ENCODE measurements around the gene PLPPR4. TPM values are rescaled to one million over a fixed set of nuclear protein-coding genes. Genes with fewer than 3 reads are reported as not detected.

PLPPR4 gene
- total RNA-seq, 1 experiment from 2014 or later, result 0.42 TPM

GRCh38 chr1:99232172-99232571, 32.1 kb upstream of the PLPPR4 start (continued):
- TF ChIP-seq ATF3 (IDR thresholded peaks at IDR 0.05), result no peak
- no peak for TF ChIP-seq CEBPB (IDR thresholded peaks at IDR 0.05; ENCODE audit: low read depth)

GRCh38 chr1:99233446-99233845, 30.8 kb upstream of the PLPPR4 start:
- no peak overlapping the region for H3K4me2 ChIP-seq (ENCODE audit: low read length)
- DNase-seq (ENCODE audit: low read depth, low spot score) (no peak), ATAC-seq (no peak)
- no peak overlapping the region for H2AFZ ChIP-seq (ENCODE audit: low read depth, low read length, poor library complexity, severe bottlenecking)
- no peaks in the 10 kb centered on the region for H3K27me3 ChIP-seq (ENCODE audit: insufficient read depth, low read length)
- H3K4me1 ChIP-seq (ENCODE audit: control insufficient read depth in 1 of 2, insufficient read depth in 2 of 2, low read length in 2 of 2), result no peaks in the 10 kb centered on the region
- H3K27ac ChIP-seq (ENCODE audit: low read depth, low read length), result no peak overlapping the region
- TF ChIP-seq FOSL1 (IDR thresholded peaks at IDR 0.05; ENCODE audit: low read depth), result no peak
- TF ChIP-seq CTCF (IDR thresholded peaks at IDR 0.05 in 2 of 3, conservative IDR thresholded peaks at IDR 0.05 in 1 of 3; ENCODE audit: borderline replicate concordance in 1 of 3, insufficient read depth in 1 of 3, low read depth in 2 of 3, low read length in 2 of 3), result no peak
- TF ChIP-seq MAX (IDR thresholded peaks at IDR 0.05), result no peak
- TF ChIP-seq EZH2 (IDR thresholded peaks at IDR 0.05), result no peak
- TF ChIP-seq SRF (IDR thresholded peaks at IDR 0.05; ENCODE audit: low read depth), result no peak
- TF ChIP-seq YY1 (IDR thresholded peaks at IDR 0.05; ENCODE audit: extremely low read depth, insufficient replicate concordance, low read depth, low read length), result no peak
- TF ChIP-seq EZH2phosphoT487 (IDR thresholded peaks at IDR 0.05; ENCODE audit: borderline replicate concordance), result no peak
- no peak for TF ChIP-seq EGR1 (IDR thresholded peaks at IDR 0.05; ENCODE audit: low read depth)
- TF ChIP-seq RAD21 (IDR thresholded peaks at IDR 0.05; ENCODE audit: low read depth), result no peak
- no peak for TF ChIP-seq ATF3 (IDR thresholded peaks at IDR 0.05)
- TF ChIP-seq ZNF274 (IDR thresholded peaks at IDR 0.05; ENCODE audit: low read depth, low read length), result no peak
- no peak for TF ChIP-seq POLR2A (IDR thresholded peaks at IDR 0.05; ENCODE audit: borderline replicate concordance, extremely low read depth, insufficient read depth, insufficient read length)
- no peak for TF ChIP-seq ZFX (IDR thresholded peaks at IDR 0.05)
- TF ChIP-seq POLR2AphosphoS5 (IDR thresholded peaks at IDR 0.05; ENCODE audit: low read depth, low read length), result no peak
- no peak for TF ChIP-seq TCF7L2 (IDR thresholded peaks at IDR 0.05; ENCODE audit: borderline replicate concordance, extremely low read depth, insufficient read depth, insufficient read length)
- no peak for TF ChIP-seq SIN3A (IDR thresholded peaks at IDR 0.05; ENCODE audit: low read depth)
- TF ChIP-seq SP1 (IDR thresholded peaks at IDR 0.05; ENCODE audit: low read depth), result no peak
- ChIA-PET RAD21 (ENCODE audit: low non-redundant PET in 1 of 2, low total read pairs in 2 of 2, uncharacterized antibody in 2 of 2, unreplicated experiment in 2 of 2) (no interaction called here), CTCF (no interaction called here), POLR2A (no interaction called here)
- H3K36me3 ChIP-seq (ENCODE audit: control insufficient read depth in 1 of 2, insufficient read depth in 2 of 2, low read length in 2 of 2), result no peaks in the 10 kb centered on the region
- intact Hi-C loops (cut with micrococcal nuclease), result no loop called here
- no peaks in the 10 kb centered on the region for H3K9me2 ChIP-seq (ENCODE audit: insufficient read depth)
- H4K20me1 ChIP-seq (ENCODE audit: insufficient read depth), result no peaks in the 10 kb centered on the region
- no TSS peak for BruUV-seq (replicated peaks)
- H3K9ac ChIP-seq (ENCODE audit: low read length), result no peak overlapping the region
- H3K9me3 ChIP-seq (ENCODE audit: control insufficient read depth in 1 of 2, insufficient read depth in 1 of 2, low read depth in 1 of 2, low read length in 2 of 2), result no peaks in the 10 kb centered on the region
- H3K4me3 ChIP-seq (replicated peaks in 1 of 2; ENCODE audit: low read depth in 1 of 2, low read length in 2 of 2), result no peak overlapping the region
- no peaks in the 10 kb centered on the region for H3K79me2 ChIP-seq (ENCODE audit: insufficient read depth, low read length)

Data from HCT116 (cell line).